Measurements from ENCODE around the gene POLK. TPM values are rescaled to one million over a fixed set of nuclear protein-coding genes. Genes with fewer than 3 reads are reported as not detected.

POLK gene
- polyA plus RNA-seq, 1 experiment: 30.9 TPM

DNA sequence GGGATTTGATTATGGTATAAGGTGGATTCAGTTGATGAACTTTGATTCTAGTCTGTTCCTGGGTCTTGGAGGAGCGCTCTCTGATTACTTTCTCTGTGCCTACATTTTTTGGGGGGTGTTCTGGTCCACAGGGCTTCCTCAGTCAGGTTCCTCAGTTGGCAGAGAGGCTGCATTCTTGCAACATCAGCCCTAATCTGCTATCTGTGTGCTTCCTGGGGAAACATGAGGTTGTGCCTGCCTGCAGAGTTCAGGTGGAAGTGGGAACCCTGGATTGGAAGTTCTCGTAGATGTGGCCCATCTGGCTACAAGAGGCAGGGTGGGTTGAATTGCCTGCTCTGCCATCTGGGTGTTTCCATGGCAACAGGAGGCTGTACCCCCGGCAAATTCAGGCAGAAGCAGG, 24.5 kb downstream of the POLK start:
- ChIA-PET POLR2A (no interaction called here), CTCF (no interaction called here)
- Histone ChIP-seq H3K4me3 (ENCODE audit: low read depth, low read length) (no peak overlapping the region), H3K9me3 (ENCODE audit: control insufficient read depth, insufficient read depth, low read length) (0 out of 2 replicates have a peak, but pooled peaks cover 3% of the 10 kb centered on the region), H3K27ac (ENCODE audit: low read depth, low read length) (no peak overlapping the region), H3K27me3 (ENCODE audit: control insufficient read depth, insufficient read depth, low read length) (no peaks in the 10 kb centered on the region)
- DNase-seq (ENCODE audit: low read depth, low spot score): no peak
- TF ChIP-seq, protein P1, sequence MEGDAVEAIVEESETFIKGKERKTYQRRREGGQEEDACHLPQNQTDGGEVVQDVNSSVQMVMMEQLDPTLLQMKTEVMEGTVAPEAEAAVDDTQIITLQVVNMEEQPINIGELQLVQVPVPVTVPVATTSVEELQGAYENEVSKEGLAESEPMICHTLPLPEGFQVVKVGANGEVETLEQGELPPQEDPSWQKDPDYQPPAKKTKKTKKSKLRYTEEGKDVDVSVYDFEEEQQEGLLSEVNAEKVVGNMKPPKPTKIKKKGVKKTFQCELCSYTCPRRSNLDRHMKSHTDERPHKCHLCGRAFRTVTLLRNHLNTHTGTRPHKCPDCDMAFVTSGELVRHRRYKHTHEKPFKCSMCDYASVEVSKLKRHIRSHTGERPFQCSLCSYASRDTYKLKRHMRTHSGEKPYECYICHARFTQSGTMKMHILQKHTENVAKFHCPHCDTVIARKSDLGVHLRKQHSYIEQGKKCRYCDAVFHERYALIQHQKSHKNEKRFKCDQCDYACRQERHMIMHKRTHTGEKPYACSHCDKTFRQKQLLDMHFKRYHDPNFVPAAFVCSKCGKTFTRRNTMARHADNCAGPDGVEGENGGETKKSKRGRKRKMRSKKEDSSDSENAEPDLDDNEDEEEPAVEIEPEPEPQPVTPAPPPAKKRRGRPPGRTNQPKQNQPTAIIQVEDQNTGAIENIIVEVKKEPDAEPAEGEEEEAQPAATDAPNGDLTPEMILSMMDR (IDR thresholded peaks at IDR 0.05; ENCODE audit: low read depth, low read length): no peak

DNA sequence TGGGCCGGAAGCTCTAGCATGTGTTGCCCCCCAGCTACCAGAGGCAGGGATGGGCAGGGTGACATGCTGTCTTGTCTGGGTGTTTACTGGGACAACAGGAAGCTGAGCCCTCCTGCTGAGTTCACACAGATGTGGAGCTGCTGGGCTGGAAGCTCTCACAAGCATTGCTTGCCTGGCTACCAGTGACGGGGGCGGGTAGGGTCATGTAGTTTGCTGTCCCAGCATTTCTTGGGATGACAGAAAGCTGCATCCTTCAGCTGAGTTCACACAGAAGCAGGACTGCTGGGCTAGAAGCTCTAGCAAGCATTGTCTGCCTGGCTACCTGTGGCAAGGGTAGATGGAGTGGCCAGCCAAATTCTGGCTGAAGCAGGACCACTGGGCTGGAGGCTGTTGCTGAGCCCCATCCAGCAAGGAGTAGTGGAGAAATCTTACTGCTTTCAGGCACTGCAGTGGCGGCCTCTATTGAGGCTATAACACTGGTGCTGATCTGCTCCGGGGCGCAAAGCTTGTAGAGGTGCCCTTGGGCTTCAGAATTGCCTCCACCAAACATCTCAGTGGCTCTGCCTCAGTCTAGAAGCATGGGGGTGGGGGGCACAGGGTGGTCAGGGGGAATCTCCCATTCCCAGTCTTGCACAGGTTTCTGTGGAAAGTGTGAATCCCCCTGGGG, 25.1 kb downstream of the POLK start:
- CTCF ChIA-PET: no interaction called here

DNA sequence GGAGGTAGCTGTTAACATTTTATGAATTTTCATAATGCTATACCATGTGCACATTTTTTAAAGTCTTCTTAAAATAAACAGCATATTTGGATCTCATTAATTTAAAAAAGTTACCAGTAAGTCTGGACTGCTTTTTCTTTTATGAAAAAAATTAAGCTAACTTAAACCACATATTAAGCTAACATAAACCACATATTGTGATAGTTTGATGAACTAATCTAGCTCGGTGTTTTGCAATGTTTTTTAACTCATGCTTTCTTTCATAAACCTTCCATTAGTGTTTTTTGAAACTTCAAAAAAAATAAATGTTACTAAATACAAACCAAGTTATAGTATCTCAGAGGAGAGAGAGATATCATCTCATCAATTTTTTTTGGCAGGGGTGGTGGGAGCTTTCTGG, 26.5 kb downstream of the POLK start:
- POLR2A ChIA-PET: no interaction called here
- no peak overlapping the region for H3K4me3 ChIP-seq (ENCODE audit: low read depth, low read length)
- DNase-seq (ENCODE audit: low read depth, low spot score): no peak
- CTCF ChIA-PET: interaction anchor here (2.3 kb wide), 1 partner anchor 143 kb away, joined by 7 read pairs; no protein-coding TSS in a partner anchor
- H3K27me3 ChIP-seq (ENCODE audit: control insufficient read depth, insufficient read depth, low read length): no peaks in the 10 kb centered on the region
- 0 out of 2 replicates have a peak, but pooled peaks cover 3% of the 10 kb centered on the region for H3K9me3 ChIP-seq (ENCODE audit: control insufficient read depth, insufficient read depth, low read length)
- H3K27ac ChIP-seq (ENCODE audit: low read depth, low read length): no peak overlapping the region
- TF ChIP-seq, protein P1 (IDR thresholded peaks at IDR 0.05; ENCODE audit: low read depth, low read length): no peak

More for the DNA sequence above, 25.1 kb downstream of the POLK start:
- no peak overlapping the region for H3K4me3 ChIP-seq (ENCODE audit: low read depth, low read length)
- no peak overlapping the region for H3K27ac ChIP-seq (ENCODE audit: low read depth, low read length)
- no peak for DNase-seq (ENCODE audit: low read depth, low spot score)
- no peaks in the 10 kb centered on the region for H3K27me3 ChIP-seq (ENCODE audit: control insufficient read depth, insufficient read depth, low read length)
- POLR2A ChIA-PET: no interaction called here
- TF ChIP-seq, protein P1 (IDR thresholded peaks at IDR 0.05; ENCODE audit: low read depth, low read length): no peak
- H3K9me3 ChIP-seq (ENCODE audit: control insufficient read depth, insufficient read depth, low read length): 0 out of 2 replicates have a peak, but pooled peaks cover 3% of the 10 kb centered on the region

DNA sequence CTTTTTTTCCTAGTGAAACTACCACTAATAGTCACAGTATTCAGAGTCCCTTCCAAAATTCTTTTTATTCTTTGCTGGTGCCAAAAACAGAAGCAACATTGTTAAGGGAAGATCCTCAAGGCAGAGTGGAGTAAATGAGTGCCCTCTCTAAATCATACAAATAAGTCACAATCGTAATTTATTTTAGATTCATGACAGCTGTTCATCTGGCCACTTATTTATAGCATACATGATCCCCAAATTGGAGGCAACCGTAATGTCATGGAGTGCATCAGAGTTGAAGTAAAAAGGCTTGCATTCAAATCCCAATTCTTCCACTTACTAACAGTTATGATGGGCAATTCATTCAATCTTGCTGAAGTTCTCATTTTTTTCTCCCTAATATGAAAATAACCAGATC, 33.4 kb downstream of the POLK start:
- CTCF ChIA-PET: no interaction called here
- H3K4me3 ChIP-seq (ENCODE audit: low read depth, low read length): no peak overlapping the region
- no peak overlapping the region for H3K27ac ChIP-seq (ENCODE audit: low read depth, low read length)
- H3K27me3 ChIP-seq (ENCODE audit: control insufficient read depth, insufficient read depth, low read length): no peaks in the 10 kb centered on the region
- no peaks in the 10 kb centered on the region for H3K9me3 ChIP-seq (ENCODE audit: control insufficient read depth, insufficient read depth, low read length)
- POLR2A ChIA-PET: no interaction called here
- TF ChIP-seq, protein P1 (IDR thresholded peaks at IDR 0.05; ENCODE audit: low read depth, low read length): no peak
- DNase-seq (ENCODE audit: low read depth, low spot score): no peak

DNA sequence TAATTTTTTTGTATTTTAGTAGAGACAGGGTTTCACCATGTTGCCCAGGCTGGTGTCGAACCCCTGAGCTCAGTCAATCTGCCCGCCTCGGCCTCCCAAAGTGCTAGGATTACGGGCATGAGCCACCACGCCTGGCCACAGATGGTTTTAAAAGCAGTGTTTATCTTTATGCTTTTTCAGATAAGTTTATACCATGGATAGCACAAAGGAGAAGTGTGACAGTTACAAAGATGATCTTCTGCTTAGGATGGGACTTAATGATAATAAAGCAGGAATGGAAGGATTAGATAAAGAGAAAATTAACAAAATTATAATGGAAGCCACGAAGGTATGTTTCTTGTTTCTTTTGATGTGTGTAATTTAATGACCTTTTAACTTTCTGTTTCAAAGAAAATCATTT, 35.1 kb downstream of the POLK start:
- ChIA-PET POLR2A (no interaction called here), CTCF (no interaction called here)
- H3K27ac ChIP-seq (ENCODE audit: low read depth, low read length): no peak overlapping the region
- H3K4me3 ChIP-seq (ENCODE audit: low read depth, low read length): no peak overlapping the region
- no peaks in the 10 kb centered on the region for H3K27me3 ChIP-seq (ENCODE audit: control insufficient read depth, insufficient read depth, low read length)
- H3K9me3 ChIP-seq (ENCODE audit: control insufficient read depth, insufficient read depth, low read length): no peaks in the 10 kb centered on the region
- no peak for DNase-seq (ENCODE audit: low read depth, low spot score)
- TF ChIP-seq, protein P1 (IDR thresholded peaks at IDR 0.05; ENCODE audit: low read depth, low read length): no peak
